Occipital lobe (tissue), 2 donors: ENCODE data around the gene SCARF2. TPM values are rescaled to one million over a fixed set of nuclear protein-coding genes. Genes with fewer than 3 reads are reported as not detected.
"Not testable (repeated sequence)": the region's sequence is repeated elsewhere in the genome, so short reads cannot be mapped to it uniquely, and the experiment has no call there.

ENCODE experiments used
- DNase-seq: peaks from one replicate; lab custom pipeline; 2025; lab: John Stamatoyannopoulos, UW
- total RNA-seq: library from RNA; depleted of rRNA; stranded (reverse); fragments of >200 nt; gene quantifications from one replicate; pipeline ENCODE4 v1.2.3, GENCODE V29; 2014

SCARF2 gene
- total RNA-seq, 1 donor from 2014 or later = 1.7 TPM

DNA sequence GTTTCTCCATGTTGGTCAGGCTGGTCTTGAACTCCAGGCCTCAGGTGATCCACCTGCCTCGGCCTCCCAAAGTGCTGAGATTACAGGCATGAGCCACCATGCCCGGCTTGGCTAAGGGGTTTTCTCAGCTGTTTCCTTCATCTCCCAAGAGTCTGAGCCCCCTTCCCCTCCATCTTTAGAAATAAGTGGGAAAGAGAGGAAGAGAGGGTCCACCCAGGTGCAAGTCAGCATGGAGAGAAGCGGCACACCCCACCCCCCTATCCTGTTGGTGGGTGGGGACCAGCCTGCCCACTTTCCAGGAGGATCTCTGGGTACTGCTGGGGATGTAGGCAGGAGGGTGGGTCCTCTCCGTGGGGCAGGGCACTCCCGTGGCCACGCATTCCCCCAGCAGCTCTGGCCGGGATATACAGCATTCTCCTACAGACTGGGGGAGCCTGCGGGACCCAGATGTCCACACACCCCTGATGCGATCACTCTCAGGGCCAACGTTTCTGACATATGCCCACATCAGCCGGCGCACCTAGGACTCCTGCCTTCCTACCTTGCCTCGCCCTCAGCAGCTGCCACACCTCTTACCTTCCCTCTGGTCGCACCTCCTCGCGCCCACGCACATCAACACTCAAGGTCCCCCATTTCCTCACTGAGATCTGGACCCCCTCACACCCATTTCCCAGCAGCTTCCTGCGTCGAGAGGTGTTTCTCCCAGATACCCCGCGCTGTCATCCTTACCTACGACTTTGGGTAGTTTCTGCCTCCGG lies 8.9 kb downstream of the SCARF2 start:
- DNase-seq = no peak

- no peak for DNase-seq
These were observed 9.6 kb downstream of the SCARF2 start for GRCh38 chr22:20427945-20428417.

DNA sequence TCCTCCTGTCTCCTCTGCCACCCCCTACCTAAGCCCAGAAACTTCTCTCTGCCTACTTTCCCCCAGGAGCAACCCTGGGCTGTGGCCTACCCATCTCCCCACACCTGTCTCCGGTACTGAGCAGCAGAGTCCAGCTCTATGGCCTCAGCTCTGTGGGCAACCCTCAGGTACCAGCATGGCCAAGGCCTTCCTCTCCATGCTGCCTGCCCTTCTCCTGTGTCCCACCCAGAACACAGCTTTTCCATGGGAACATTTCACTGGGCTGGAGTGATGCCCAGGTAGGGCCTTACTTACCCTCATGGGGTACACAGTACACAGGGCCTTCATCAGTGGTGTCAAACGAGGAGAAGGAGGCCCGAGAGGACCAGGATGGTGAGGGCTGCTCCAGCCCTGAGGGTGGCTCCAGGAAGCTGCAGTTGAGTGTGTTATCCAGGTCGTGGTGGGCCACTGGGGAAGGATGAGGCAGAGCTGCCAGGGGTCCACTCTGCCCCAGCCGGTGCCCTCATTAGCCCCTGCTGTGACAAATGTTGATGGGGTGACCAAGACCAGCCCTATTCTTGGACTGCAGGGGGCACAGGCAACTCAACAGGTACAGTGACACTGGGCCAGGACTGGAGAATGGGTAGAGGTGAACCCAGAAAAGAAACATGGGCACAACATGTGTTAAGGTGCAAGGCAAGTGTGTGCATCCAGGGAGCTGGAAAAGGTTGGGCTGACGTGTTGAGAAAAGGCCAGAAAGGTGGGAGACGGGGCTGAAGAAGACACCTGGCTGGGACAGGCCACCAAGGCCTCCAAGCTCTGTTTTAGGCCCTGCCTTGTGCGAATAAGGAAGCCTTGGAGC lies 10.3 kb downstream of the SCARF2 start:
- DNase-seq = no peak

DNA sequence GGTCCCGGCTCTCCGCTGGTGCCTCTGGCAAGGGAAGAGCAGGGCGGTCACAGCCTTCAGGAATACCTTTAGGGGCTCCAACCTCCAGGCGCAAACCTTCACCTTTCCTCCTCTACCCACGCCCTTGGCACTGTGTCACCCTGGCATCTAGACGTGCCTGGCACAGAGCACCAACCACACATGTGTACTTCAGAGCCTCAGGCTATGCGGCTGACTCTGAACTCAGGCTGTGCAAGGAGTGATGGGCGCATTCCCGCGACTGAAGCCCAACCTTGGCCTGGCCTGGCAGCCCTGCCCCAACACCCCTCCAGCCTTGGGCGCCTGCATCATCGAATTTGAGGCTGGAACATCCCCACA lies 11.4 kb downstream of the SCARF2 start:
- DNase-seq = no peak

- DNase-seq = no peak
These were observed 11.9 kb downstream of the SCARF2 start for GRCh38 chr22:20425566-20426258.

DNA sequence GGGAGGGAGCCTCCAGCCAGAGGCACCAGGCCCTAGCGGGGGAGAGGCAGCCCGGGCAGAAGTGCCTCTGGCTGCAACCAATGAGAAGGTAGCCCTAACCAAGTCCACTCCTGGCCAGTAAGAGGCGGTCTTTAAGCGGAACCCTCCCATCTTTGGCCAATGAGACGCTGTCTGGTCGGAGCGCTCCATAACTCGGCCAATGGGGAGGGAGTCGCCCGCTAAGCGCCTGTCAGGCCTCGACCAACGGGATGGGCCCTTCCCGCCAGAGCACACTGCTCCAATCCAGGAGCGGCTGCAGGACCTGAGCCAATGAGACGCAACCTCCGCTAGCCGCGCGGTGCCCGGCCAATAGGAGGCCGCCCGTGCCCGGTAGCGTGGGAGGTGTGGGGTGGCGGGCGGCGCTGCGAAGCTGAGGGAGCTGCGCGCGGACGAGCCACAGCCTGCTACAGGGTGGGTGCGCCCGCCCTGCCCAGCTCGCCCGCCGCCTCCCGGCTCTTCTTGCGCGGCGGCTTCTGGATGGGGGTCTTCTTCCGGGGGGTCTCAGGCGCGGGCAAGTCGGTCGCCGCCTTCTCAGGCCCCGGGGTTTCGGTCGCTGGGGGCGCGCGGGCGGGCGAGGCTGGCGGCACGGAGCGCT lies 12.6 kb downstream of the SCARF2 start:
- DNase-seq = peak; percentile 82

- DNase-seq = no peak
These were observed 13.1 kb downstream of the SCARF2 start for GRCh38 chr22:20424568-20424931.

DNA sequence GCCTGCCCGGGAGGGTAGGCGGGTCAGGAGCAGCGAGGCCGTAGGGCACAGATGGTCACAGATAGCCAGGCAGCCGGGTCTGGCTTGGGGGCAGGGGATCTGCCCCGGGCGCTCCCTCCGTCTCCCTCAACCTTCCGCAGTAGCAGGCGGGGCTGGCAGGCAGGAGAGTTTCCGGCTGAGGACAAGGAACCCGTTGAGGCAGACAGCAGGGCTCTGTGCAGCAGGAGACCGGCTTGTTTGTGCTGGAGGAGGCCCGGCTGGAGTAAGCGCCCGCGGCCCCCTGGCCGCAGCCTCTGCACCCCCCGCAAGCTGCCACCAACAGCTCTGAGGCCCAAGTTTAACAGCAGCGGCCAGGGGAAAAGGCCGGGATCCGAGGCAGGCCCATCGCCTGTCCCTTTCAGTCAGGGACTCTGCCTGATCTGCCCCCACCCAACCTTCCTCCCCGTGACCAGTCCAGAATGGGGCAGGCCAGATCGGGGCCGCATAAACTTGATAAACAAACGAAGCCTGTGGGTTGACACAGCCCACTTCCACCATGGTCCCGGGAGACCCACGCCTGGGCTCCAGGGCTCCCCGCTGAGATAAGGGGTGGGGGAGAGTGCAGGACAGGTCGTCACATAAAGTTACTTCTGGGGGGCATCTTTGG lies 13.6 kb downstream of the SCARF2 start:
- no peak for DNase-seq

- peak; percentile 80 for DNase-seq
These were observed 14.4 kb downstream of the SCARF2 start for GRCh38 chr22:20423008-20423905.

DNA sequence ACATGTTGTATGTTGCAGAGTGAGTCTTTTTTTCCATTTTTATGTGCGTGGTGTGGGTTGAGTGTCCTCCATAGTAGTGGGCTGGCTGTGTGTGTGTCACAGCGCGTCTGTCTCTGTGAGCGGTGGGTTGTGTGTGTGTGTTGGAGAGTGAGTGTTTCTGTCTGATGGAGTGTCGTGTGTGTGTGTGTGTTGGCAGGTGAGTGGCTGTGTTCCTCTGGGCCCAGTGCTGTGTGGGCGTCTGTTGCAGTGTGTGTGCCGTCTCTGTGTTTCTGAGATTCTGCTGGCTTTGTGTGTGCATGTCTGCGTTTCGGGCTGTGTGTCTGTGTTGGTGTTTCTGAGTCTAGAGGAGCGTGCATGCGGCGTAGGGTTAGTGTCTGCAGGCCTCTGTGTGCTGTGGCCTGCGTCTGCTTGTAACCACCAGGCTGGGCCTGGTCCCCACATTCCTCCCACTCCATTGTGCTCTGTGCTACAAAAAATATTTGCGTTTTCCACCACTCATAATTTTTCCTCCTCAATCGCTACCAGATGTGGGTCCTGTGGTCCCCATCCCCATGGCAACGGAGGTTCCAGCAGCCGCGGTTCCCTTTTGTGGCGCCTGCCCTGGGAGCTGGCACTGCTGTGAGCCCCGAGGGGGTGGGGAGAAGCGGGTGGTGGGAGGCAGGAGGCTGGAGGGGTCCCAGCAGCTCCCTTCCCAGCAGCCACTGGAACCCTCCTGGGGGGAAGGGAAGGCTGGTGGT lies 15.2 kb downstream of the SCARF2 start:
- DNase-seq = peak; percentile 29

GRCh38 chr22:20421507-20421874 lies 16.1 kb downstream of the SCARF2 start:
- no peak for DNase-seq

- no peak for DNase-seq
These were observed 17.3 kb downstream of the SCARF2 start for GRCh38 chr22:20420157-20420842.

GRCh38 chr22:20419664-20419951 lies 18.0 kb downstream of the SCARF2 start:
- DNase-seq = no peak

DNA sequence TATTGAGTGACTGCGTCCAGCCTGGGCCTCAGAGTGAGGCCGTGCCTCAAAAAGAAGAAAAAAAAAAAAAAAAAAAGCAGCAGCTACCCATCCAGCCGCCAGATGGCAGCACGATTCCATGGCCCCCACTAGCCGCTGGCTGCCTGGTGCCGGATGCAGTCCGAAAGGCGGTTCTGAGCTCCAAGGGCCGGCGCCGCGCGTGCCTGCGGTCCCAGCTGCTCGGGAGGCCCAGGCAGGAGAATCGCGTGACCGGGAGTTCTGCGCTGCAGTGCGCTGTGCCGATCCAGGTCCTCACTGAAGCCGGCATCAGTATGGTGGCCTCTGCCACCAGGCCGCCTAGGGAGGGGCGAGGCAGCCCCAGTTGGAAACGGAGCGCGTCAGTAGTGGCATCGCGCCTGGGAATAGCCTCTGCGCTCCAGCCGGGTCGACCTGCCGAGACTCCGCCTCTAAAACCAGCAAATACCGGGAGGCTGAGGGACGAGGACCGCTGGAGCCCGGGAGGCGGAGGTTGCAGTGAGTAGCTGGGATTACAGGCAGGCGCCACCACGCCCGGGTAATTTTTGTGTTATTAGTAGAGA lies 19.3 kb downstream of the SCARF2 start:
- DNase-seq = peak; percentile 73

GRCh38 chr22:20415699-20416098 lies 21.9 kb downstream of the SCARF2 start:
- not testable (repeated sequence) for DNase-seq

DNA sequence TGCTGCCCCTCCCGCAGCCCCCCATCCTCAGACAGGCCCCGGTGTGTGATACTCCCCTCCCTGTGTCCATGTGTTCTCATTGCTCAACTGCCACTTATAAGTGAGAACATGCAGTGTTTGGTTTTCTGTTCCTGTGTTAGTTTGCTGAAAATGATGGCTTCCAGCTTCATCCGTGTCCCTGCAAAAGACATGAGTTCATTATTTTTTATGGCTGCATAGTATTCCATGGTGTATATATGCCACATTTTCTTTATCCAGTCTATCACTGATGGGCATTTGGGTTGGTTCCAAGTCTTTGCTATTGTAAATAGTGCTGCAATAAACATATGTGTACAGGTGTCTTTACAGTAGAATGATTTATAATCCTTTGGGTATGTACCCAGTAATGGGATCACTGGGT lies 22.4 kb downstream of the SCARF2 start:
- not testable (repeated sequence) for DNase-seq

DNA sequence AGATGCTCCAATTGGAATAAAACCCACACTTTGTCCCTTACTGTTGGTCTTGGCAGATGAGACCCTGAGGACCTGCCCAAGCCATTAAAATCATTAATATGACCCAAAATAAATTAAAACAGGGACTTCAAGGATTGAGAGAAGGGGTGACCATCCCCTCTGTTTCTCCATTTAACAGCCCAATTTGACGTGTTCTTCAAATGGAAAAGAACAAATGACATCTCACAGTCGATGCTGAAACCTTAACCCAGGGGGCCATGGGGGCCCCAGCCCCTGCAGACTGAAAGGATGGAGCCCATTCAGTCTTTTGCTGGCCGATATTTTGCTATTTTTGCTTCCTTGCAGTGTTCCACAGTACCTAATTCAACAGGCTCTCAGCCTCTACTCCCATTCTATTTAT lies 23.2 kb downstream of the SCARF2 start:
- DNase-seq = no peak

- DNase-seq = no peak
These were observed 23.6 kb downstream of the SCARF2 start for GRCh38 chr22:20414059-20414440.
